Parathyroid adenoma (tissue), 2 donors: ENCODE results near the gene GAS6.

Source experiments
- H2AFZ ChIP-seq: fragments of 300-600 bp; sonication (generic); one replicate; pipeline ENCODE4 v1.7.0; 2017; ENCODE audit warnings: antibody characterized with exemption, mild to moderate bottlenecking
- H3K27ac ChIP-seq: fragments of 300-600 bp; sonication (generic); one replicate; pipeline ENCODE4 v1.7.0; 2017
- H3K27me3 ChIP-seq: fragments of 300-600 bp; sonication (generic); one replicate; pipeline ENCODE4 v1.7.0; 2017; ENCODE audit warnings: low read length; ENCODE audit not compliant: control insufficient read depth, insufficient read depth
- H3K36me3 ChIP-seq: fragments of 300-600 bp; sonication (generic); one replicate; pipeline ENCODE4 v1.7.0; 2017; ENCODE audit warnings: low read length; ENCODE audit not compliant: control insufficient read depth, insufficient read depth
- H3K4me1 ChIP-seq: fragments of 300-600 bp; sonication (generic); one replicate; pipeline ENCODE4 v1.7.0; 2017; ENCODE audit warnings: control low read depth
- H3K4me2 ChIP-seq: fragments of 300-600 bp; sonication (generic); one replicate; pipeline ENCODE4 v1.7.0; 2017; ENCODE audit warnings: low read length
- H3K4me3 ChIP-seq: fragments of 300-600 bp; sonication (generic); one replicate; pipeline ENCODE4 v1.7.0; 2017; ENCODE audit warnings: low read depth, low read length
- H3K79me2 ChIP-seq: fragments of 300-600 bp; sonication (generic); one replicate; pipeline ENCODE4 v1.7.0; 2017; ENCODE audit warnings: control low read depth
- H3K9ac ChIP-seq: fragments of 300-600 bp; sonication (generic); one replicate; pipeline ENCODE4 v1.7.0; 2017; ENCODE audit warnings: mild to moderate bottlenecking
- H3K9me3 ChIP-seq: fragments of 300-600 bp; sonication (generic); one replicate; pipeline ENCODE4 v1.7.0; 2017; ENCODE audit warnings: low read length; ENCODE audit not compliant: control insufficient read depth
- CTCF ChIP-seq: fragments of 300-600 bp; sonication (generic); IDR thresholded peaks from one replicate; pipeline ENCODE4 v1.7.0; 2017; ENCODE audit warnings: antibody characterized with exemption, mild to moderate bottlenecking
- donor health status: primary hyperparathyroidism.

The GAS6 gene

GRCh38 chr13:113850722-113851479 lies 13.0 kb downstream of the GAS6 start:
- no peak overlapping the region for H3K27ac ChIP-seq
- H3K36me3 ChIP-seq, result no peaks in the 10 kb centered on the region
- no peak overlapping the region for H3K4me3 ChIP-seq
- H3K79me2 ChIP-seq, result peaks cover 20% of the 10 kb centered on the region
- H3K9ac ChIP-seq, result no peak overlapping the region
- no peaks in the 10 kb centered on the region for H3K9me3 ChIP-seq
- no peak for TF ChIP-seq CTCF
- no peaks in the 10 kb centered on the region for H3K4me1 ChIP-seq
- no peak overlapping the region for H3K4me2 ChIP-seq
- H3K27me3 ChIP-seq, result no peaks in the 10 kb centered on the region
- H2AFZ ChIP-seq, result no peak overlapping the region

GRCh38 chr13:113849981-113850721 lies 13.7 kb downstream of the GAS6 start:
- TF ChIP-seq CTCF, result no peak

GRCh38 chr13:113849546-113849945 lies 14.3 kb downstream of the GAS6 start:
- H3K79me2 ChIP-seq, result peaks cover 23% of the 10 kb centered on the region
- TF ChIP-seq CTCF, result no peak
- no peak overlapping the region for H3K4me2 ChIP-seq
- H3K36me3 ChIP-seq, result no peaks in the 10 kb centered on the region
- no peak overlapping the region for H3K9ac ChIP-seq
- no peak overlapping the region for H3K4me3 ChIP-seq
- H2AFZ ChIP-seq, result no peak overlapping the region
- no peaks in the 10 kb centered on the region for H3K9me3 ChIP-seq
- no peak overlapping the region for H3K27ac ChIP-seq
- H3K27me3 ChIP-seq, result no peaks in the 10 kb centered on the region
- H3K4me1 ChIP-seq, result no peaks in the 10 kb centered on the region

More at GRCh38 chr13:113849981-113850721, 13.7 kb downstream of the GAS6 start:
- no peak overlapping the region for H2AFZ ChIP-seq
- no peaks in the 10 kb centered on the region for H3K27me3 ChIP-seq
- no peaks in the 10 kb centered on the region for H3K36me3 ChIP-seq
- no peak overlapping the region for H3K27ac ChIP-seq
- H3K4me1 ChIP-seq, result no peaks in the 10 kb centered on the region
- peaks cover 20% of the 10 kb centered on the region for H3K79me2 ChIP-seq
- H3K4me2 ChIP-seq, result no peak overlapping the region
- H3K4me3 ChIP-seq, result no peak overlapping the region
- no peak overlapping the region for H3K9ac ChIP-seq
- H3K9me3 ChIP-seq, result no peaks in the 10 kb centered on the region

- no peak for TF ChIP-seq CTCF
- H3K9ac ChIP-seq, result no peak overlapping the region
- no peak overlapping the region for H2AFZ ChIP-seq
- H3K9me3 ChIP-seq, result no peaks in the 10 kb centered on the region
- H3K4me1 ChIP-seq, result no peaks in the 10 kb centered on the region
- H3K4me2 ChIP-seq, result no peak overlapping the region
- no peak overlapping the region for H3K4me3 ChIP-seq
- H3K27me3 ChIP-seq, result no peaks in the 10 kb centered on the region
- peaks cover 23% of the 10 kb centered on the region for H3K79me2 ChIP-seq
- H3K36me3 ChIP-seq, result no peaks in the 10 kb centered on the region
- H3K27ac ChIP-seq, result no peak overlapping the region
Observed at GRCh38 chr13:113848431-113849260, 15.2 kb downstream of the GAS6 start.
